ENCODE measurements around the gene SLC7A8. TPM values are rescaled to one million over a fixed set of nuclear protein-coding genes. Genes with fewer than 3 reads are reported as not detected.
A peak's percentile ranks its signal among the peaks of the same experiment; 100 is the strongest.

Gene SLC7A8
- total and polyA plus RNA-seq, 2 experiments from 2014 or later = 117 to 124 TPM

GRCh38 chr14:23153851-23154796 is 29.3 kb downstream of the SLC7A8 start:
- Histone ChIP-seq H3K79me2 (replicated peaks; ENCODE audit: insufficient read depth) (no peaks in the 10 kb centered on the region), H3K27ac (ENCODE audit: low read depth) (peak overlapping the region; percentile 68; the same call in 1 of the 2 replicates), H3K27me3 (ENCODE audit: insufficient read depth) (no peaks in the 10 kb centered on the region), H2AFZ (no peak overlapping the region), H3K9me2 (ENCODE audit: insufficient read depth) (no peaks in the 10 kb centered on the region), H3K36me3 (ENCODE audit: insufficient read depth) (peaks cover 24% of the 10 kb centered on the region), H4K20me1 (replicated peaks; ENCODE audit: insufficient read depth) (peaks cover 5% of the 10 kb centered on the region), H3K4me3 (no peak overlapping the region), H3F3A (replicated peaks; ENCODE audit: low read depth) (peaks cover 15% of the 10 kb centered on the region), H3K4me2 (peak overlapping the region; percentile 29; the same call in 1 of the 2 replicates), H3K4me1 (ENCODE audit: insufficient read depth) (peaks cover 23% of the 10 kb centered on the region)
- Mint-ChIP-seq H3K9me3 (no peaks in the 10 kb centered on the region; the same call in 2 of the 3 replicates), H3K4me1 (peaks cover 41% of the 10 kb centered on the region), H3K36me3 (ENCODE audit: low read depth) (peaks cover 53% of the 10 kb centered on the region), H3K4me3 (peak overlapping the region; percentile 23; the same call in 1 of the 3 replicates), H3K27me3 (ENCODE audit: insufficient read depth, low read depth, poor library complexity) (peaks cover 2% of the 10 kb centered on the region), H3K27ac (peak overlapping the region; percentile 96)
- TF ChIP-seq STAT1 (IDR thresholded peaks at IDR 0.05; ENCODE audit: unreplicated experiment) = no peak
- peak; percentile 34; the same call in 1 of the 2 replicates for TF ChIP-seq POLR2AphosphoS5 (IDR thresholded peaks at IDR 0.05; ENCODE audit: low read depth)
- peak; percentile 87 for DNase-seq (ENCODE audit: low spot score)
- ATAC-seq = peak; percentile 92

- Histone ChIP-seq H3K36me3 (ENCODE audit: insufficient read depth) (peaks cover 11% of the 10 kb centered on the region; the same call in 1 of the 2 replicates), H3K27ac (ENCODE audit: low read depth) (no peak overlapping the region), H3F3A (replicated peaks; ENCODE audit: low read depth) (peaks cover 6% of the 10 kb centered on the region; the same call in 1 of the 2 replicates), H2AFZ (no peak overlapping the region), H3K4me1 (ENCODE audit: insufficient read depth) (peaks cover 18% of the 10 kb centered on the region), H3K79me2 (replicated peaks; ENCODE audit: insufficient read depth) (no peaks in the 10 kb centered on the region), H4K20me1 (replicated peaks; ENCODE audit: insufficient read depth) (peaks cover 5% of the 10 kb centered on the region), H3K9me2 (ENCODE audit: insufficient read depth) (peaks cover 6% of the 10 kb centered on the region; the same call in 1 of the 2 replicates), H3K4me2 (no peak overlapping the region), H3K27me3 (ENCODE audit: insufficient read depth) (no peaks in the 10 kb centered on the region), H3K4me3 (no peak overlapping the region)
- no peak overlapping the region for H3K4me3 Mint-ChIP-seq
- peaks cover 4% of the 10 kb centered on the region for H3K27me3 Mint-ChIP-seq (ENCODE audit: insufficient read depth, low read depth, poor library complexity)
- peaks cover 28% of the 10 kb centered on the region for H3K4me1 Mint-ChIP-seq
- H3K36me3 Mint-ChIP-seq (ENCODE audit: low read depth) = peaks cover 49% of the 10 kb centered on the region
- no peak overlapping the region for H3K27ac Mint-ChIP-seq
- TF ChIP-seq ETS1 (IDR thresholded peaks at IDR 0.05) = no peak
- TF ChIP-seq EZH2 (IDR thresholded peaks at IDR 0.05; ENCODE audit: low read depth, unreplicated experiment) = no peak
- no peak for TF ChIP-seq POLR2AphosphoS5 (IDR thresholded peaks at IDR 0.05; ENCODE audit: low read depth)
- TF ChIP-seq ZNF331 (CRISPR knock-in tag; IDR thresholded peaks at IDR 0.05; ENCODE audit: low read depth) = no peak
- DNase-seq (ENCODE audit: low spot score) (no peak), ATAC-seq (no peak)
- no peaks in the 10 kb centered on the region; the same call in 1 of the 3 replicates for H3K9me3 Mint-ChIP-seq
Measured at GRCh38 chr14:23151342-23151741, 32.1 kb downstream of the SLC7A8 start.

GRCh38 chr14:23149745-23150144 is 33.7 kb downstream of the SLC7A8 start:
- H4K20me1 ChIP-seq (replicated peaks; ENCODE audit: insufficient read depth) = peaks cover 5% of the 10 kb centered on the region
- H3K36me3 ChIP-seq (ENCODE audit: insufficient read depth) = peaks cover 11% of the 10 kb centered on the region; the same call in 1 of the 2 replicates
- H3K9me2 ChIP-seq (ENCODE audit: insufficient read depth) = peaks cover 6% of the 10 kb centered on the region; the same call in 1 of the 2 replicates
- no peak overlapping the region for H3K4me3 ChIP-seq
- no peaks in the 10 kb centered on the region; the same call in 1 of the 3 replicates for H3K9me3 Mint-ChIP-seq
- H2AFZ ChIP-seq = no peak overlapping the region
- ATAC-seq (no peak), DNase-seq (ENCODE audit: low spot score) (no peak)
- H3K4me2 ChIP-seq = no peak overlapping the region
- peaks cover 48% of the 10 kb centered on the region for H3K36me3 Mint-ChIP-seq (ENCODE audit: low read depth)
- no peak overlapping the region for H3K27ac ChIP-seq (ENCODE audit: low read depth)
- H3K4me1 ChIP-seq (ENCODE audit: insufficient read depth) = peaks cover 5% of the 10 kb centered on the region; the same call in 1 of the 2 replicates
- no peak overlapping the region for H3K4me3 Mint-ChIP-seq
- no peak overlapping the region for H3K27ac Mint-ChIP-seq
- H3K79me2 ChIP-seq (replicated peaks; ENCODE audit: insufficient read depth) = no peaks in the 10 kb centered on the region
- peaks cover 2% of the 10 kb centered on the region for H3K27me3 Mint-ChIP-seq (ENCODE audit: insufficient read depth, low read depth, poor library complexity)
- H3K27me3 ChIP-seq (ENCODE audit: insufficient read depth) = no peaks in the 10 kb centered on the region
- H3K4me1 Mint-ChIP-seq = peaks cover 19% of the 10 kb centered on the region
- H3F3A ChIP-seq (replicated peaks; ENCODE audit: low read depth) = 0 out of 2 replicates have a peak, but pooled peaks cover 3% of the 10 kb centered on the region
- no peak for TF ChIP-seq EZH2 (IDR thresholded peaks at IDR 0.05; ENCODE audit: low read depth, unreplicated experiment)
- no peak for TF ChIP-seq ETS1 (IDR thresholded peaks at IDR 0.05)
- TF ChIP-seq POLR2AphosphoS5 (IDR thresholded peaks at IDR 0.05; ENCODE audit: low read depth) = no peak
- TF ChIP-seq EZH2phosphoT487 (IDR thresholded peaks at IDR 0.05; ENCODE audit: unreplicated experiment) = no peak
- no peak for TF ChIP-seq CTCF (conservative IDR thresholded peaks at IDR 0.05; ENCODE audit: low read depth in 2 of 2)
- TF ChIP-seq JUNB (IDR thresholded peaks at IDR 0.05; ENCODE audit: unreplicated experiment) = no peak
- TF ChIP-seq NANOG (IDR thresholded peaks at IDR 0.05; ENCODE audit: borderline replicate concordance) = no peak
- no peak for TF ChIP-seq ZNF114 (CRISPR knock-in tag; IDR thresholded peaks at IDR 0.05)
